PC-3 (cell line): ENCODE data around the gene MET. TPM values are rescaled to one million over a fixed set of nuclear protein-coding genes. Genes with fewer than 3 reads are reported as not detected.

Source experiments
- ATAC-seq: fragments of 200-7000 bp; cut with Tn5 transposase; 2 replicates; pipeline ENCODE4 v1.9.1; 2020; ENCODE audit warnings: mild to moderate bottlenecking, moderate library complexity
- BruUV-seq: library from RNA; stranded (reverse); fragments of 400-500 nt; replicated peaks from 2 replicates; lab custom pipeline; 2021; lab: Mats Ljungman, UMichigan
- CTCF ChIA-PET: fragments of 300-600 bp; sonication (Branson Sonifier 250); formaldehyde crosslinking; loops from one replicate; lab custom pipeline; 2022; ENCODE audit warnings: antibody characterized with exemption; lab: Charles Lee
- POLR2A ChIA-PET: fragments of 300-600 bp; sonication (Branson Sonifier 250); formaldehyde crosslinking; loops from one replicate; lab custom pipeline; 2022; ENCODE audit warnings: antibody characterized with exemption; ENCODE audit not compliant: unreplicated experiment; lab: Charles Lee
- DNase-seq: peaks from one replicate; pipeline ENCODE4 v3.0.0-alpha.2; 2015
- H2AFZ ChIP-seq: fragments of 300-600 bp; sonication (generic); 2 replicates; pipeline ENCODE4 v1.6.0; 2016; ENCODE audit warnings: antibody characterized with exemption, low read length
- H3F3A ChIP-seq: fragments of 300-600 bp; sonication (generic); one replicate; pipeline ENCODE4 v1.6.0; 2017; ENCODE audit warnings: antibody characterized with exemption, low read length, control low read depth, mild to moderate bottlenecking; ENCODE audit not compliant: unreplicated experiment
- H3K27ac ChIP-seq: fragments of 300-600 bp; sonication (generic); 2 replicates; pipeline ENCODE4 v1.5.1; 2016; ENCODE audit warnings: mild to moderate bottlenecking, low read length
- H3K27me3 ChIP-seq: fragments of 300-600 bp; sonication (generic); 2 replicates; pipeline ENCODE4 v1.6.1; 2016; ENCODE audit warnings: low read length, mixed read lengths
- H3K36me3 ChIP-seq: fragments of 300-600 bp; sonication (generic); 2 replicates; pipeline ENCODE4 v1.6.1; 2016; ENCODE audit warnings: low read depth, mixed run types, low read length, mixed read lengths
- H3K4me1 ChIP-seq: fragments of 300-600 bp; sonication (generic); 2 replicates; pipeline ENCODE4 v1.5.1; 2016; ENCODE audit warnings: low read length; ENCODE audit not compliant: insufficient read depth
- H3K4me2 ChIP-seq: fragments of 300-600 bp; sonication (generic); 2 replicates; pipeline ENCODE4 v1.6.0; 2016; ENCODE audit warnings: low read length
- H3K4me3 ChIP-seq: fragments of 300-600 bp; sonication (generic); 2 replicates; pipeline ENCODE4 v1.5.1; 2016; ENCODE audit warnings: mild to moderate bottlenecking, low read length, mixed read lengths
- H3K79me2 ChIP-seq: fragments of 300-600 bp; sonication (generic); 2 replicates; pipeline ENCODE4 v1.6.1; 2017; ENCODE audit warnings: low read length, mixed read lengths
- H3K9ac ChIP-seq: fragments of 300-600 bp; sonication (generic); 2 replicates; pipeline ENCODE4 v1.6.0; 2016; ENCODE audit warnings: mild to moderate bottlenecking, low read length
- H3K9me2 ChIP-seq: fragments of 300-600 bp; sonication (generic); replicated peaks from 2 replicates; pipeline ENCODE4 v1.6.1; 2016; ENCODE audit warnings: mixed run types, low read length, mixed read lengths
- H3K9me3 ChIP-seq: fragments of 300-600 bp; sonication (generic); 2 replicates; pipeline ENCODE4 v1.6.1; 2016; ENCODE audit warnings: low read length, mixed read lengths
- H4K20me1 ChIP-seq: fragments of 300-600 bp; sonication (generic); 2 replicates; pipeline ENCODE4 v1.6.1; 2016; ENCODE audit warnings: low read length, mixed read lengths
- EZH2 ChIP-seq: fragments of 300-600 bp; sonication (generic); IDR thresholded peaks from one replicate; pipeline ENCODE4 v1.6.1; 2017; ENCODE audit warnings: antibody characterized with exemption, mild to moderate bottlenecking, low read length; ENCODE audit not compliant: unreplicated experiment
- EZH2phosphoT487 ChIP-seq: fragments of 300-600 bp; sonication (generic); IDR thresholded peaks from 2 replicates; pipeline ENCODE4 v1.6.1; 2018; ENCODE audit warnings: mild to moderate bottlenecking, antibody characterized with exemption, low read length, borderline replicate concordance
- intact Hi-C: fragments of 100-400 bp; cut with micrococcal nuclease; formaldehyde crosslinking; loops from 2 replicates; pipeline ENCODE4 v1.9.0; 2023
- total RNA-seq: library from RNA; depleted of rRNA; stranded (reverse); fragments of >200 nt; gene quantifications from 2 replicates; pipeline ENCODE4 v1.2.3, GENCODE V29; 2014
- TF ChIP-seq, protein P1 (sequence below): fragments of 300-600 bp; sonication (generic); conservative IDR thresholded peaks from 2 replicates; pipeline ENCODE4 v1.5.1; 2017; ENCODE audit warnings: antibody characterized with exemption, low read depth, mild to moderate bottlenecking, low read length

The MET gene
- total RNA-seq, 1 experiment from 2014 or later = 118 TPM

DNA sequence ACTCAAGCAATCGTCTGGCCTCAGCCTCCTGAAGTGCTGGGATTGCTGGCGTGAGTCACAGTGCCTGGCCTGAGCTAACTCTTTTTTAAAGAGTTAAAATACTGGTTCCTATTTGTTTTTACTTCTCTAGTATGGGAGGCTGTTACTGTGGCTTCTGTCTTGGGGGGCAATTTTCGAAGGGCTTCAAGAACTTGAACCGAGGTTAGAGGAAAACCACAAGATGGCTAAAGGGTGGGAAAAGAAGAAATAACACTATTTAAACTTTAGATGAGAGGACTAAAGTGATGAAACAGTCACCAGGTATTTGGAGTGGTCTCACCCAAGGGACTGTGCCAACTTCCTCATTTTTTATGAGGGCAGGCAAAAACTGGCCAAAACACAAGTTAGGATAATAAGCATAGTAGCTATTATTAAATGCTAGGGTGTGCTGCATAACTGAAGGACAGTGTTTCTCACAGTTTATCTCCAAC is 17.8 kb downstream of the MET start:
- Histone ChIP-seq H3K4me3 (0 out of 2 replicates have a peak overlapping the region, but pooled peaks have one; percentile 6), H3K4me1 (peaks cover 78% of the 10 kb centered on the region), H3K36me3 (peaks cover 13% of the 10 kb centered on the region; the same call in 1 of the 2 replicates), H3K79me2 (peaks cover 88% of the 10 kb centered on the region), H3K27me3 (no peaks in the 10 kb centered on the region), H3K9ac (peak overlapping the region; percentile 43), H3K9me3 (no peaks in the 10 kb centered on the region), H2AFZ (no peak overlapping the region), H4K20me1 (no peaks in the 10 kb centered on the region), H3F3A (peaks cover 29% of the 10 kb centered on the region), H3K4me2 (peak overlapping the region; percentile 72), H3K9me2 (no peaks in the 10 kb centered on the region), H3K27ac (peak overlapping the region; percentile 89)
- intact Hi-C loops = no loop called here
- POLR2A ChIA-PET = interaction anchor here (0.5 to 0.7 kb wide), 4 partner anchors 10 to 92 kb away, joined by 3 to 6 read pairs (median 4); no protein-coding TSS in a partner anchor
- DNase-seq (peak; percentile 84), ATAC-seq (peak; percentile 15)
- no TSS peak for BruUV-seq
- CTCF ChIA-PET = interaction anchor here (0.6 kb wide), 1 partner anchor 83 kb away, joined by 4 read pairs; no protein-coding TSS in a partner anchor
- TF ChIP-seq EZH2 = no peak
- TF ChIP-seq EZH2phosphoT487 = no peak
- TF ChIP-seq, protein P1, sequence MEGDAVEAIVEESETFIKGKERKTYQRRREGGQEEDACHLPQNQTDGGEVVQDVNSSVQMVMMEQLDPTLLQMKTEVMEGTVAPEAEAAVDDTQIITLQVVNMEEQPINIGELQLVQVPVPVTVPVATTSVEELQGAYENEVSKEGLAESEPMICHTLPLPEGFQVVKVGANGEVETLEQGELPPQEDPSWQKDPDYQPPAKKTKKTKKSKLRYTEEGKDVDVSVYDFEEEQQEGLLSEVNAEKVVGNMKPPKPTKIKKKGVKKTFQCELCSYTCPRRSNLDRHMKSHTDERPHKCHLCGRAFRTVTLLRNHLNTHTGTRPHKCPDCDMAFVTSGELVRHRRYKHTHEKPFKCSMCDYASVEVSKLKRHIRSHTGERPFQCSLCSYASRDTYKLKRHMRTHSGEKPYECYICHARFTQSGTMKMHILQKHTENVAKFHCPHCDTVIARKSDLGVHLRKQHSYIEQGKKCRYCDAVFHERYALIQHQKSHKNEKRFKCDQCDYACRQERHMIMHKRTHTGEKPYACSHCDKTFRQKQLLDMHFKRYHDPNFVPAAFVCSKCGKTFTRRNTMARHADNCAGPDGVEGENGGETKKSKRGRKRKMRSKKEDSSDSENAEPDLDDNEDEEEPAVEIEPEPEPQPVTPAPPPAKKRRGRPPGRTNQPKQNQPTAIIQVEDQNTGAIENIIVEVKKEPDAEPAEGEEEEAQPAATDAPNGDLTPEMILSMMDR = no peak

DNA sequence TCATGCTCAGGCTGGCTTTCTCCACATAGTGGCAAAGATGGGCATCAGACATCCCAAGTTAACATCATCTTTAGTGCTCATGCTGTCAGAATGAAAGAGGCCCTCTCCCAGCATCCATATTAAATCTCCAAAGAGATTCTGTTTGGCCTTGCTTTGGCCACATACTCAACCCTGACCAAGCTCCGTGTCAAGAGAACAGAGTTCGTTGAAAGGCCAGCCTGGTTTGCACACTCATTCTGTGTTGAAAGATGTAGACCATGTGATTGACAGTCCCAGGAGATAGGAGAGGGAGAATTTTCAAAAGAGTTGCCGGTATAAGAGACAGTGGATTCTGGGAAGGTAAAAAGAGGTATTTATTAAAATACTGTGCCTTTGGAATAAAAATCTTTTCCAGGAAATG is 19.7 kb downstream of the MET start:
- Histone ChIP-seq H4K20me1 (no peaks in the 10 kb centered on the region), H3K9ac (peak overlapping the region; percentile 55), H3K36me3 (peaks cover 27% of the 10 kb centered on the region), H3K4me2 (peak overlapping the region; percentile 70), H2AFZ (no peak overlapping the region), H3F3A (peaks cover 29% of the 10 kb centered on the region), H3K9me2 (no peaks in the 10 kb centered on the region), H3K79me2 (peaks cover 88% of the 10 kb centered on the region), H3K4me3 (peak overlapping the region; percentile 29; the same call in 1 of the 2 replicates), H3K9me3 (no peaks in the 10 kb centered on the region), H3K27ac (peak overlapping the region; percentile 89), H3K27me3 (no peaks in the 10 kb centered on the region), H3K4me1 (peaks cover 73% of the 10 kb centered on the region)
- ChIA-PET CTCF (no interaction called here), POLR2A (interaction anchor here (0.6 kb wide), 1 partner anchor 89 kb away, joined by 3 read pairs; no protein-coding TSS in a partner anchor)
- intact Hi-C loops = loop anchor here (1.0 kb wide), 4 partner anchors 17 to 86 kb away; no protein-coding TSS in a partner anchor
- peak; percentile 69 for DNase-seq
- no TSS peak for BruUV-seq
- TF ChIP-seq EZH2 (no peak), EZH2phosphoT487 (no peak)
- TF ChIP-seq, protein P1 = no peak
- ATAC-seq = no peak
